ENCODE results near the gene SLIT3.
"Not testable (repeated sequence)": the region's sequence is repeated elsewhere in the genome, so short reads cannot be mapped to it uniquely, and the experiment has no call there.

Gene SLIT3

GRCh38 chr5:169132302-169132660, 168.7 kb downstream of the SLIT3 start:
- DNase-seq: no peak

DNA sequence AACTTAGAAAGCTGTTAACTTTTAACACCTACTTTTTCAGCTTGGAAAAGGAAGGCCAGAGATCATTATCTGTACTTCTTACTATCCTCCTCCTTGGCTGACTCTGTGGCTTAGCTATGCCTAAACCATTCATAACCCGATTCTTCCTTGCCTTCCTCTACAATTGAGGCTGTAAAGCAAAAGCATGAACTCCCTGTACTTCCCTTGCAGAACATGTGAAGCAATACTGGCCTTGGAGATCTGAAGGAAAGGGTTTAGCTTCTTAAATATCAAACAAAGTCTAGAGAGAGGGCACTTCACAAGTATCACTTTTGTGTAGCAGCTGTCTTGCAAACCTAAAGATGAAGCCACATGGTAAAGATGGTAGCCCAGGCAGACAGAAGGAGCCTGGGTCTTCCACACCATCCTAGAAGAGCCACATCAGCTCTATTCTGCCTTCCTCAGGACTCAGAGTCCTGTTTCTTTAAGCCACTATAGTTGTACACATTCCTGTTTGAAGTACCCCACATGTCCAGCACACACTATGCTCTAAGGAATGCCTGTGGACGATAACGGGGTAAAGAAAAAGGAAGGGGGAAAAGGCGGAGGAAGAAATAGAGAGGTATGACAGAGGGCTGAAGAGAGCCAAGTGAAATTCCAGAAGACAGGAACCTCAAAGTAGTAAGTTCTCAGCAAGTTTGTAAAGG, 169.2 kb downstream of the SLIT3 start:
- no peak for DNase-seq

GRCh38 chr5:169128679-169129078, 172.3 kb downstream of the SLIT3 start:
- DNase-seq: no peak

DNA sequence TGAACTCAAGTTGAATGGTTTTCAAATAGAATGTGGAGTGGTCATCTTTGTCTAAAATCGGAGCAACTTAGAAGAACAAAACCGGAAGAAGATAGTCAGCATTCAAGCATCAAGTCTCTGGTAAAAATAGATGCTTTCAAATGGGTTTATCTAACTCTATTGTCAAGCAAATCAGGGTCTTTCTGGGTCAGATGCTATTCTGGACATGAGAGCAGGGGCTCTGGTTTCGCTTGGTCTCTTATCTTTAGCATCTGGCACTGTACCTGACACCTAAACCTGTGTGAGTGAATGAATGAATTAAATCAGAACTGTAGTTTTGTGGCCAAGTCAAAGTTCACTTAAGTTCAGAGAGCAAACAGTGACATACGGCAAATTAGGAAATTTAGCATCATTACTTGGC, 173.5 kb downstream of the SLIT3 start:
- no peak for DNase-seq

DNA sequence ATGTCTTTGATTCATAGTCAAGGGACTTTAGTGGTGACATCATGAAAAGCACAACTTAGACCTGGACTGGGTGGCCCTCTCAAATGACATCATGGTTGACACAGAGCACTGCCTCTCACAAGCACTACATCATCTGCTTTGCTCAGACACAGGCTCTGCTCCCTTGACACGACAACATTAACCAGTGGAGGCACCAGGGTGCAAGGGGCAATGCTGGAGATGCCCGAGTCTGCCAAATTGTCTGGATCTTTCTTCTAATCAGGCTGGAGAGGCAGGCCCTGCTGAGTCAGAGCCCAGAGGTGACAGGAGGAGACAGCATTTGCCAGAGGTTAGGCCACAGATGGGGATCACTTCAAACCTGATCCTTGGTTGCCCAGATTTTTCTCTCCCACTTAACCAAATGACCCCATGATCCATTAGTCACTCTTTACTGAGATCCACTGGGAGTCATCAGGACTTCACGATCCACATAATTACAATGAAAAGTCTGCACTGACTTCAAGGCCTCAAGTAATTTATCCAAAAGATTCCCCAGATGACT, 174.4 kb downstream of the SLIT3 start:
- DNase-seq: no peak

GRCh38 chr5:169125571-169125970, 175.4 kb downstream of the SLIT3 start:
- DNase-seq: no peak

DNA sequence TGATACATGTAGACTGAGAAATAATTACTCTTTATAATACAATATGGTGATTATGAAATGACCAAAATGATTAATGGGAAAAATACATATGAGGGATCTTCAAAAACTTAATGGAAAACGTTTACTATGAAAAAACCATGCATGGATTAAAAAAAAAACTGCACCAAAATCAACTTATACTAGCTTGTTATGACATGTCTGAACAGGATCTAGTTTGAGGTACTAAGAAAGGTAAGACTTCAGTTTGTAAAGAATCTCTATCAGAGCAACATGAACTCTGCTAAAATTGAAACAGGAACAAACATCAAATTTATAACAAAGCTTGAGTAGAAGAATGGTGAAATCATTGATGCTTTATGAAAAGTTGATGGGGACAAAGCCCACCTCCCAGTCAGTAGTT, 178.0 kb downstream of the SLIT3 start:
- DNase-seq: no peak

DNA sequence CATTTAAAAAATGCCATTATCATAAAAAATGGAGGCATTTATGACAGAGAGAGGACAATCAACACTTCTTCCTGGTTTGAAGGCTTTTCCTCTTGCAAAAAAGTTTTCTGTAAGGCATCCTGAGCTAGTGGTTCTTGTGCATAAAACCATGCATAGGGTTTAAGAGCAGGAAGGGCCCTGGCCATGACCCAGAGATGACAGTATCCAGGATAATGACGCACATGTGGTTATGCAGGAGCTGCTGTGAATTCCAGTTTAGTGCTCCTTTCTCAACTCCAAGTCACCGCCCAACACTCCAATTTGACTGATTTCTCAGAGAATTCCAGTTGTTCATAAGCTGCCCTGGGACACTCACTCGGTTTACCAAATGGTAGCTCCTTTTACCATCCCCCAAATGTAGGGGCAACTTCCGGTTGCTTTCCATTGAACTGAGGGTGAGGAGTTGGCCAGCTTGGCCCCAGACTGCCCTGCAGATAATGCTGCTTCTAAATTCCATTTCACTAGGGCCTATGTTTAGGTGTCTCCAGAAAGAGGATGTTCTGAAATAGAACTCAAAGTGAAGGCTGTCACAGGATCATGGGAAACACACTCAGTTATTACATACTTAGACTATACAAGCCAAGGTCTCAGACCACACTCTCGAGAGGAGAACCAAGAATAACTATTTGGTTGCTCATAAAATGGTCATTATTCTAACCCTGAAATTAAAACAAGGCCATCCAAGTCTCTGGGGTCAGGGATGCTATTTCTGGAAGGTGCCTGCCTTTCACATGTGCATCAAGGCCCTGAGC, 179.1 kb downstream of the SLIT3 start:
- DNase-seq: no peak

- no peak for DNase-seq
Measured at GRCh38 chr5:169119288-169120048, 181.5 kb downstream of the SLIT3 start.

DNA sequence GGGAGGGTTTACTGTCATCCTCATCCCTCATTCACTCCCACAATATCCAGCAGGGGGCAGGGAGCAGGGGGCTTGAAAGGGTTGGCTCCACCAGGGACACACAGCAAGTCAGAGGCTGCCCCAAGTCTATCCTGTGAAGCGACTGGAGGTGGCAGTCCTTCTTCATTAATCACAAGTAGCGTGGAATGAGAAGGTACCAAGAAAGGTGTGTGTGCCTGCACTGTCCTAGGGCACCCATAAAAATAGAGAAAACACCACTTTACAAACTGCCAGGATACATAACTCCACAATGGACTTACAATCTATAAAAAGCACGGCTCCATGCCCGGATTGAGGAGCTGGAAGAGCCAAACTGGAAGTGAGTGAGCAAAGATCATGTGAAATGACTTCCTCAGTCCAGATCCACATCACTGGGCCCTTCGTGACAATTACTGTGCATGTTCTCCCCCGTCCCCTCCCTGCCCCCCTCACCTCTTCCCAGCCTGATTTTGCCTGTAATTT, 183.9 kb downstream of the SLIT3 start:
- no peak for DNase-seq

DNA sequence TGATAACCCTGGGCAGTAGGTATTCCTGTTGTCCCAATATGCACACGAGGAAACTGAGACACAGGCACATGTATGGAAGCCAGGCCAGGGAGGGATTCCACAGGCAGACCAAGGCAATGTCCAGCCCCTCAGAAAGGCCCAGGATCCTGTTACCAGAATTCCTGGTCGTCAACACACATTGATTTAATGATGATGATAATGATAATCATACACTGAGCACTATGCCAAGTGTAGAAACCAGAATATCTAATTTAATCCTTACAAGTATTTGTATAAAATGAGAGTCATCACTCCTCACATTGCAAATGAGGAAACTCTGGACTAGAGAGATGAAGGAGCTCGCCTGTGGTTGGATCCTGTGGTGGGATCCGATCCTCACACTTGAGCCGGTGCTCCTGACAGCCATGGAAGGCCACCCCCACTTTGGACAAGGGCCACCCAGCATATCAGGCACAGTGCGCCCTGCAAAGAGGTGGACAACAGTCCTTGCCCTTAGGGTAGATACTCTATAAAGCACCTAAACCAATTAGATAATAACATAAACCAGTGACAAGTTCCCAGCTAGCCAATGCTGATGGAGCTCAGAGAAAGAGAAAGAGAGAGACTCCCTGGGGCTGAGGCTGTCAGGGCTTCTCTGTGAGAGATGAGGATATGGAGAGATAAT, 185.3 kb downstream of the SLIT3 start:
- DNase-seq: no peak

GRCh38 chr5:169114466-169115065, 186.4 kb downstream of the SLIT3 start:
- DNase-seq: no peak

GRCh38 chr5:169112016-169112415, 188.9 kb downstream of the SLIT3 start:
- no peak for DNase-seq

GRCh38 chr5:169106911-169107706, 193.8 kb downstream of the SLIT3 start:
- no peak for DNase-seq

DNA sequence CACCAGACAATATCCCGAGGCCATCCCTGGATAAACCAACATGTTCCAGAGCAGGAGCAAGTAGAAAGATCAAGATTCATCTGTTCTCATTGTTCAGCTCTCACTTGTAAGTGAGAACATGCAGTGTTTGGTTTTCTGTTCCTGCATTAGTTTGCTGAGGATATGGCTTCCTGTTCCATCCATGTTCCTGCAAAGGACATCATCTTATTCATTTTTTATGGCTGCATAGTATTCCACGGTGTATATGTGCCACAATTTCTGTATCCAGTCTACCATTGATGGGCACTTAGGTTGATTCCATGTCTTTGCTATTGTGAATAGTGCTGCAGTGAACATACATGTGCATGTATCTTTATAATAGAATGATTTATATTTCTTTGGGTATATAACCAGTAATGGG, 195.4 kb downstream of the SLIT3 start:
- not testable (repeated sequence) for DNase-seq

- DNase-seq: no peak
Measured at GRCh38 chr5:169104937-169105494, 195.9 kb downstream of the SLIT3 start.

DNA sequence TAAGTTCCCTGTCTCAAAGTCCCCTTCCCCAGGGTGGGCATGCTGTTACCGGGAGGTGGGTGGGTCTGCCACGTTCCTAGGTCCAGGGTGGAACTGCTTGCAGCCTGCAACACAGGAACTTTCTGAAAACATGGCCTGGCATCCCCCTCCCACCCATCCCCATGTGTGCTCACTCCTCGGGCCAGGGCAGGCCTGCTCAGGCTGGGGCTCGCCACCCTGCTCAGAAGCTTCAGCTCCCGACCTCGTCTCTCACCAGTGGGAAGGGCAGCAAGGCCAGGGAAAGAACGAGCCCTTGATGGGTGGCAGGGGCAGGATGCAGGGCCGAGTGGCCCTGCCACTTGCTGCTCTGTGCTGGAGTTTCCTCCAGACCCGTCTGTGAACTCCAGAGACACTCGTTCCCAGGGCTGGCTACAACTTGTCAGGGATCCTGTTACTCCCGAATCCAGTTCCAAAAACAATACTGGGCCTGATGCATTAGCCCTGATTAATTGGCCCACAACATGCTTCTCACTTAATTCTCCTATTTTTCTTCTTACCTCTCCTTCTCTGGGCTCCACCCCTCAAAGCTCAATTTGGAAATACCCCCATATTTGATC, 197.3 kb downstream of the SLIT3 start:
- DNase-seq: no peak

DNA sequence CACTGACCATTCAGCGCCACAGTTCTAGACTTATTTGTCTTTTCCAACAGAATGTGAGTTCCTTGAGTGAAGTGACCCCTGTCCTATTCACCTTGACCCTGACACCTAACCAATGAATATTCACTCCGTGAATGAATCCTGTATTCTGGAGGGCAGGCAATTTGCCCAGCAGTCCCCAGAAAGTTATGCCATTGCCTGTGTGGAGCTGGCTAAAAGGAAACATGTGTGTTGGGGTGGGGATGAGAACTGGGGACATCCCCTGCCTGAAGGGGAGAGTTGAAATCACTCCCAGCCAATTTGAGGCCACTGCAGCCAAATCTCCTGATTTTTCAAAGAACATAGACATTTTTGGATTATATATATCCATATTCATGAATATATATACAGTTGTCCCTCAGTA, 199.0 kb downstream of the SLIT3 start:
- no peak for DNase-seq

DNA sequence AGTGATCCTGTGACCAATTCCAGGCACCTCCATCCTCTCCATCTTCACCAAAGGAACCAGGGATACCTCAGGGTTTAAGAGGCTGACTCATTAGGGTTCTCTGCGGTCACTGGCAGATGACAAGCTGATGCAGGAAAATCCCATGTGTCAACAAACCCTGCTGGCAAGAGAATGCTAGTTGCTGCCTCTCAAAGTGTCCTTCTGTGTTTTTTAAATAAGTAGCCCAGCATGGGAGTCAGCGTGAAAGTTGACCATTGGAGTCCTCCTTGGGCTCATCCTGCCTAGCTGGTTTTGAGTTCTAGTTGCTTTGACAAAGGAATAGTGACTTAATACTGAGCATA, 200.2 kb downstream of the SLIT3 start:
- DNase-seq: no peak

GRCh38 chr5:169099801-169100734, 200.9 kb downstream of the SLIT3 start:
- no peak for DNase-seq
